ENCODE data around the gene GUCA2A. TPM values are rescaled to one million over a fixed set of nuclear protein-coding genes. Genes with fewer than 3 reads are reported as not detected.
"Not testable (repeated sequence)": the region's sequence is repeated elsewhere in the genome, so short reads cannot be mapped to it uniquely, and the experiment has no call there.

Gene GUCA2A
- not detected in 2 replicates for total RNA-seq (2014; rRNA removed; shearing (Covaris generic))

GRCh38 chr1:42164551-42165420, at the start of gene GUCA2A:
Gene GUCA2A (minus strand): TSS chr1:42164745. CDS start chr1:42164712, 33 bp downstream.
- no peak for DNase-seq (ENCODE audit: low read depth)

- peak; percentile 13 for DNase-seq (ENCODE audit: low read depth)
Measured at GRCh38 chr1:42211224-42211623, 46.7 kb upstream of the GUCA2A start.

GRCh38 chr1:42210421-42211133, 46.0 kb upstream of the GUCA2A start:
- DNase-seq (ENCODE audit: low read depth): peak; percentile 7

GRCh38 chr1:42209526-42210251, 45.1 kb upstream of the GUCA2A start:
- no peak for DNase-seq (ENCODE audit: low read depth)

GRCh38 chr1:42206930-42207329, 42.4 kb upstream of the GUCA2A start:
- not testable (repeated sequence) for DNase-seq (ENCODE audit: low read depth)

- DNase-seq (ENCODE audit: low read depth): peak; percentile 12
Measured at GRCh38 chr1:42206164-42206563, 41.6 kb upstream of the GUCA2A start.

- DNase-seq (ENCODE audit: low read depth): no peak
Measured at GRCh38 chr1:42201986-42202385, 37.4 kb upstream of the GUCA2A start.

- no peak for DNase-seq (ENCODE audit: low read depth)
Measured at GRCh38 chr1:42198251-42198650, 33.7 kb upstream of the GUCA2A start.

GRCh38 chr1:42195841-42196240, 31.3 kb upstream of the GUCA2A start:
- DNase-seq (ENCODE audit: low read depth): no peak

GRCh38 chr1:42192106-42192505, 27.6 kb upstream of the GUCA2A start:
- DNase-seq (ENCODE audit: low read depth): no peak

GRCh38 chr1:42191319-42191718, 26.8 kb upstream of the GUCA2A start:
- no peak for DNase-seq (ENCODE audit: low read depth)

GRCh38 chr1:42189931-42190853, 25.6 kb upstream of the GUCA2A start:
- DNase-seq (ENCODE audit: low read depth): no peak

- peak; percentile 48 for DNase-seq (ENCODE audit: low read depth)
Measured at GRCh38 chr1:42186152-42186551, 21.6 kb upstream of the GUCA2A start.

GRCh38 chr1:42184616-42185015, 20.1 kb upstream of the GUCA2A start:
- DNase-seq (ENCODE audit: low read depth): no peak

- no peak for DNase-seq (ENCODE audit: low read depth)
Measured at GRCh38 chr1:42183957-42184268, 19.4 kb upstream of the GUCA2A start.

GRCh38 chr1:42183210-42183956, 18.8 kb upstream of the GUCA2A start:
- no peak for DNase-seq (ENCODE audit: low read depth)

- DNase-seq (ENCODE audit: low read depth): no peak
Measured at GRCh38 chr1:42181687-42182086, 17.1 kb upstream of the GUCA2A start.

- no peak for DNase-seq (ENCODE audit: low read depth)
Measured at GRCh38 chr1:42179900-42180329, 15.4 kb upstream of the GUCA2A start.

- no peak for DNase-seq (ENCODE audit: low read depth)
Measured at GRCh38 chr1:42179275-42179674, 14.7 kb upstream of the GUCA2A start.

GRCh38 chr1:42178249-42178648, 13.7 kb upstream of the GUCA2A start:
- DNase-seq (ENCODE audit: low read depth): no peak

All from Daoy (cell line).